Measurements from ENCODE around the gene RNF169.

The RNF169 gene

GRCh38 chr11:74748211-74749126, at the start of gene RNF169:
Gene RNF169 (plus strand): TSS chr11:74748849. CDS start chr11:74748881, 32 bp downstream.
- H3K4me1 ChIP-seq (ENCODE audit: insufficient read depth, low read length) = peaks cover 11% of the 10 kb centered on the region
- H3K9me3 ChIP-seq (ENCODE audit: control insufficient read depth, insufficient read depth, low read length) = no peaks in the 10 kb centered on the region
- no peaks in the 10 kb centered on the region for H3K36me3 ChIP-seq (ENCODE audit: insufficient read depth, low read length)
- H3K9ac ChIP-seq (ENCODE audit: low read depth, low read length) = peak within 1 kb of the TSS; percentile 73

- H3K4me1 ChIP-seq (ENCODE audit: insufficient read depth, low read length) = peaks cover 7% of the 10 kb centered on the region; the same call in 1 of the 2 replicates
These were observed 48.8 kb upstream of the RNF169 start for GRCh38 chr11:74699615-74700396.

GRCh38 chr11:74701351-74701750, 47.3 kb upstream of the RNF169 start:
- H3K9ac ChIP-seq (ENCODE audit: low read depth, low read length) = no peak overlapping the region
- no peaks in the 10 kb centered on the region for H3K36me3 ChIP-seq (ENCODE audit: insufficient read depth, low read length)
- H3K9me3 ChIP-seq (ENCODE audit: control insufficient read depth, insufficient read depth, low read length) = no peaks in the 10 kb centered on the region; the same call in 1 of the 2 replicates
- H3K4me1 ChIP-seq (ENCODE audit: insufficient read depth, low read length) = peaks cover 6% of the 10 kb centered on the region; the same call in 1 of the 2 replicates

More at GRCh38 chr11:74699615-74700396, 48.8 kb upstream of the RNF169 start:
- Histone ChIP-seq H3K9me3 (ENCODE audit: control insufficient read depth, insufficient read depth, low read length) (no peaks in the 10 kb centered on the region; the same call in 1 of the 2 replicates), H3K9ac (ENCODE audit: low read depth, low read length) (no peak overlapping the region), H3K36me3 (ENCODE audit: insufficient read depth, low read length) (no peaks in the 10 kb centered on the region)

GRCh38 chr11:74702383-74703007, 46.2 kb upstream of the RNF169 start:
- H3K9me3 ChIP-seq (ENCODE audit: control insufficient read depth, insufficient read depth, low read length) = no peaks in the 10 kb centered on the region; the same call in 1 of the 2 replicates
- H3K36me3 ChIP-seq (ENCODE audit: insufficient read depth, low read length) = no peaks in the 10 kb centered on the region
- H3K4me1 ChIP-seq (ENCODE audit: insufficient read depth, low read length) = no peaks in the 10 kb centered on the region
- no peak overlapping the region for H3K9ac ChIP-seq (ENCODE audit: low read depth, low read length)

GRCh38 chr11:74703211-74703610, 45.4 kb upstream of the RNF169 start:
- Histone ChIP-seq H3K9me3 (ENCODE audit: control insufficient read depth, insufficient read depth, low read length) (no peaks in the 10 kb centered on the region; the same call in 1 of the 2 replicates), H3K4me1 (ENCODE audit: insufficient read depth, low read length) (no peaks in the 10 kb centered on the region), H3K9ac (ENCODE audit: low read depth, low read length) (no peak overlapping the region), H3K36me3 (ENCODE audit: insufficient read depth, low read length) (no peaks in the 10 kb centered on the region)

- H3K36me3 ChIP-seq (ENCODE audit: insufficient read depth, low read length) = no peaks in the 10 kb centered on the region
- H3K9ac ChIP-seq (ENCODE audit: low read depth, low read length) = no peak overlapping the region
- H3K4me1 ChIP-seq (ENCODE audit: insufficient read depth, low read length) = peaks cover 16% of the 10 kb centered on the region
- H3K9me3 ChIP-seq (ENCODE audit: control insufficient read depth, insufficient read depth, low read length) = no peaks in the 10 kb centered on the region
These were observed 41.5 kb upstream of the RNF169 start for GRCh38 chr11:74707182-74707581.

GRCh38 chr11:74707602-74708510, 40.8 kb upstream of the RNF169 start:
- Histone ChIP-seq H3K36me3 (ENCODE audit: insufficient read depth, low read length) (no peaks in the 10 kb centered on the region), H3K4me1 (ENCODE audit: insufficient read depth, low read length) (peaks cover 16% of the 10 kb centered on the region), H3K9me3 (ENCODE audit: control insufficient read depth, insufficient read depth, low read length) (no peaks in the 10 kb centered on the region), H3K9ac (ENCODE audit: low read depth, low read length) (no peak overlapping the region)

- Histone ChIP-seq H3K9me3 (ENCODE audit: control insufficient read depth, insufficient read depth, low read length) (no peaks in the 10 kb centered on the region), H3K9ac (ENCODE audit: low read depth, low read length) (no peak overlapping the region), H3K4me1 (ENCODE audit: insufficient read depth, low read length) (peaks cover 16% of the 10 kb centered on the region), H3K36me3 (ENCODE audit: insufficient read depth, low read length) (no peaks in the 10 kb centered on the region)
These were observed 39.5 kb upstream of the RNF169 start for GRCh38 chr11:74709175-74709574.

GRCh38 chr11:74710281-74710938, 38.2 kb upstream of the RNF169 start:
- Histone ChIP-seq H3K9ac (ENCODE audit: low read depth, low read length) (no peak overlapping the region), H3K4me1 (ENCODE audit: insufficient read depth, low read length) (peaks cover 16% of the 10 kb centered on the region), H3K36me3 (ENCODE audit: insufficient read depth, low read length) (no peaks in the 10 kb centered on the region), H3K9me3 (ENCODE audit: control insufficient read depth, insufficient read depth, low read length) (no peaks in the 10 kb centered on the region)

- H3K36me3 ChIP-seq (ENCODE audit: insufficient read depth, low read length) = no peaks in the 10 kb centered on the region
- no peaks in the 10 kb centered on the region for H3K9me3 ChIP-seq (ENCODE audit: control insufficient read depth, insufficient read depth, low read length)
- peaks cover 15% of the 10 kb centered on the region for H3K4me1 ChIP-seq (ENCODE audit: insufficient read depth, low read length)
- H3K9ac ChIP-seq (ENCODE audit: low read depth, low read length) = no peak overlapping the region
These were observed 35.0 kb upstream of the RNF169 start for GRCh38 chr11:74713686-74714085.

- Histone ChIP-seq H3K4me1 (ENCODE audit: insufficient read depth, low read length) (peaks cover 12% of the 10 kb centered on the region), H3K36me3 (ENCODE audit: insufficient read depth, low read length) (no peaks in the 10 kb centered on the region), H3K9me3 (ENCODE audit: control insufficient read depth, insufficient read depth, low read length) (no peaks in the 10 kb centered on the region), H3K9ac (ENCODE audit: low read depth, low read length) (no peak overlapping the region)
These were observed 33.7 kb upstream of the RNF169 start for GRCh38 chr11:74714904-74715303.

- Histone ChIP-seq H3K9ac (ENCODE audit: low read depth, low read length) (no peak overlapping the region), H3K9me3 (ENCODE audit: control insufficient read depth, insufficient read depth, low read length) (no peaks in the 10 kb centered on the region), H3K4me1 (ENCODE audit: insufficient read depth, low read length) (peaks cover 5% of the 10 kb centered on the region), H3K36me3 (ENCODE audit: insufficient read depth, low read length) (no peaks in the 10 kb centered on the region)
These were observed 31.3 kb upstream of the RNF169 start for GRCh38 chr11:74717221-74717969.
